ENCODE measurements around the gene PRKCA. TPM values are rescaled to one million over a fixed set of nuclear protein-coding genes. Genes with fewer than 3 reads are reported as not detected.
A peak's percentile ranks its signal among the peaks of the same experiment; 100 is the strongest.

Gene PRKCA
- total and polyA plus RNA-seq, 3 experiments from 2014 or later, result 1.8 to 74.1 (median 73.9) TPM

- H3K27me3 Mint-ChIP-seq, result no peaks in the 10 kb centered on the region
- peaks cover 11 to 24% (median 16%) of the 10 kb centered on the region in 3 donors for H3K4me1 Mint-ChIP-seq
- no peak overlapping the region for H3K4me3 Mint-ChIP-seq
- Histone ChIP-seq H3K27ac (ENCODE audit: low read depth, low read length) (no peak overlapping the region), H3K27me3 (ENCODE audit: insufficient read depth, low read length, poor library complexity, severe bottlenecking) (no peaks in the 10 kb centered on the region), H3K4me1 (ENCODE audit: insufficient read depth, low read length) (peaks cover 19% of the 10 kb centered on the region), H3K9me3 (ENCODE audit: low read length) (no peaks in the 10 kb centered on the region), H3K4me3 (ENCODE audit: low read length) (no peak overlapping the region), H3K36me3 (ENCODE audit: insufficient read depth, low read length) (no peaks in the 10 kb centered on the region)
- no peaks in the 10 kb centered on the region for H3K9me3 Mint-ChIP-seq
- no peaks in the 10 kb centered on the region for H3K36me3 Mint-ChIP-seq
- peak overlapping the region in 1 of 8 donors; percentile 91 for H3K27ac Mint-ChIP-seq
- no peak for DNase-seq
- POLR2A ChIA-PET, result no interaction called here
- CTCF ChIA-PET, result interaction anchor here (1.2 kb wide), 1 partner anchor 15 kb away, joined by 3 read pairs; no protein-coding TSS in a partner anchor
Measured at GRCh38 chr17:66281661-66282369, 20.6 kb upstream of the PRKCA start.

- H3K9me3 Mint-ChIP-seq, result no peaks in the 10 kb centered on the region
- H3K4me3 Mint-ChIP-seq, result no peak overlapping the region
- no peak overlapping the region for H3K4me3 ChIP-seq (ENCODE audit: low read length)
- no peaks in the 10 kb centered on the region for H3K36me3 Mint-ChIP-seq
- peak overlapping the region in 2 of 8 donors; percentile 24 to 78 for H3K27ac Mint-ChIP-seq
- peaks cover 0 to 3% of the 10 kb centered on the region in 2 donors for H3K27me3 Mint-ChIP-seq
- H3K9me3 ChIP-seq (ENCODE audit: low read length), result no peaks in the 10 kb centered on the region
- no peak for DNase-seq
- peaks cover 19% of the 10 kb centered on the region for H3K4me1 ChIP-seq (ENCODE audit: insufficient read depth, low read length)
- H3K27ac ChIP-seq (ENCODE audit: low read depth, low read length), result no peak overlapping the region
- no peaks in the 10 kb centered on the region for H3K27me3 ChIP-seq (ENCODE audit: insufficient read depth, low read length, poor library complexity, severe bottlenecking)
- H3K4me1 Mint-ChIP-seq, result peaks cover 14 to 29% (median 20%) of the 10 kb centered on the region in 3 donors
- POLR2A ChIA-PET, result no interaction called here
- no peaks in the 10 kb centered on the region for H3K36me3 ChIP-seq (ENCODE audit: insufficient read depth, low read length)
- CTCF ChIA-PET, result no interaction called here
Measured at GRCh38 chr17:66283296-66283934, 19.0 kb upstream of the PRKCA start.

GRCh38 chr17:66283971-66284370 lies 18.4 kb upstream of the PRKCA start:
- no peak overlapping the region for H3K27ac ChIP-seq (ENCODE audit: low read depth, low read length)
- Mint-ChIP-seq H3K36me3 (no peaks in the 10 kb centered on the region), H3K4me3 (peak overlapping the region in 1 of 7 donors; percentile 29), H3K9me3 (no peaks in the 10 kb centered on the region), H3K4me1 (peaks cover 14 to 29% (median 20%) of the 10 kb centered on the region in 3 donors), H3K27me3 (peaks cover 0 to 3% of the 10 kb centered on the region in 2 donors), H3K27ac (peak overlapping the region in 6 of 8 donors; percentile 26 to 81 (median 70))
- no peak overlapping the region for H3K4me3 ChIP-seq (ENCODE audit: low read length)
- no peaks in the 10 kb centered on the region for H3K9me3 ChIP-seq (ENCODE audit: low read length)
- H3K36me3 ChIP-seq (ENCODE audit: insufficient read depth, low read length), result no peaks in the 10 kb centered on the region
- no peaks in the 10 kb centered on the region for H3K27me3 ChIP-seq (ENCODE audit: insufficient read depth, low read length, poor library complexity, severe bottlenecking)
- CTCF ChIA-PET, result no interaction called here
- no peak for DNase-seq
- POLR2A ChIA-PET, result no interaction called here
- peaks cover 19% of the 10 kb centered on the region for H3K4me1 ChIP-seq (ENCODE audit: insufficient read depth, low read length)

- POLR2A ChIA-PET, result interaction anchor here (0.5 kb wide), 1 partner anchor 88 kb away, joined by 4 read pairs; no protein-coding TSS in a partner anchor
- Mint-ChIP-seq H3K27me3 (peaks cover 0 to 3% of the 10 kb centered on the region in 2 donors), H3K36me3 (no peaks in the 10 kb centered on the region), H3K4me3 (peak overlapping the region in 5 of 7 donors; percentile 15 to 67 (median 27)), H3K4me1 (peaks cover 14 to 31% (median 22%) of the 10 kb centered on the region in 3 donors), H3K27ac (peak overlapping the region in 3 of 8 donors; percentile 17 to 61 (median 40)), H3K9me3 (no peaks in the 10 kb centered on the region)
- CTCF ChIA-PET, result no interaction called here
- Histone ChIP-seq H3K36me3 (ENCODE audit: insufficient read depth, low read length) (no peaks in the 10 kb centered on the region), H3K4me1 (ENCODE audit: insufficient read depth, low read length) (peaks cover 19% of the 10 kb centered on the region), H3K4me3 (ENCODE audit: low read length) (no peak overlapping the region), H3K27me3 (ENCODE audit: insufficient read depth, low read length, poor library complexity, severe bottlenecking) (no peaks in the 10 kb centered on the region), H3K9me3 (ENCODE audit: low read length) (no peaks in the 10 kb centered on the region), H3K27ac (ENCODE audit: low read depth, low read length) (no peak overlapping the region)
- DNase-seq, result no peak
Measured at GRCh38 chr17:66285149-66285548, 17.3 kb upstream of the PRKCA start.

GRCh38 chr17:66287911-66288310 lies 14.5 kb upstream of the PRKCA start:
- DNase-seq, result no peak
- Mint-ChIP-seq H3K27me3 (peaks cover 0 to 3% of the 10 kb centered on the region in 2 donors), H3K4me1 (peaks cover 14 to 33% (median 23%) of the 10 kb centered on the region in 3 donors), H3K9me3 (no peaks in the 10 kb centered on the region), H3K4me3 (peak overlapping the region in 1 of 7 donors; percentile 46), H3K36me3 (no peaks in the 10 kb centered on the region), H3K27ac (peak overlapping the region in 2 of 8 donors; percentile 1 to 24)
- ChIA-PET POLR2A (interaction anchor here (0.6 kb wide), 2 partner anchors 22 to 96 kb away, joined by 3 to 5 read pairs; no protein-coding TSS in a partner anchor), CTCF (interaction anchor here (0.7 kb wide), 1 partner anchor 16 kb away, joined by 3 read pairs; no protein-coding TSS in a partner anchor)
- Histone ChIP-seq H3K4me3 (ENCODE audit: low read length) (no peak overlapping the region), H3K27me3 (ENCODE audit: insufficient read depth, low read length, poor library complexity, severe bottlenecking) (no peaks in the 10 kb centered on the region), H3K4me1 (ENCODE audit: insufficient read depth, low read length) (peaks cover 19% of the 10 kb centered on the region), H3K27ac (ENCODE audit: low read depth, low read length) (no peak overlapping the region), H3K36me3 (ENCODE audit: insufficient read depth, low read length) (no peaks in the 10 kb centered on the region), H3K9me3 (ENCODE audit: low read length) (no peaks in the 10 kb centered on the region)

GRCh38 chr17:66290101-66290722 lies 12.2 kb upstream of the PRKCA start:
- peaks cover 15% of the 10 kb centered on the region for H3K4me1 ChIP-seq (ENCODE audit: insufficient read depth, low read length)
- ChIA-PET CTCF (no interaction called here), POLR2A (interaction anchor here (0.6 kb wide), 1 partner anchor 22 kb away, joined by 6 read pairs; no protein-coding TSS in a partner anchor)
- H3K4me3 Mint-ChIP-seq, result no peak overlapping the region
- H3K27ac Mint-ChIP-seq, result no peak overlapping the region
- H3K4me3 ChIP-seq (ENCODE audit: low read length), result no peak overlapping the region
- H3K27me3 Mint-ChIP-seq, result peaks cover 0 to 3% of the 10 kb centered on the region in 2 donors
- no peak overlapping the region for H3K27ac ChIP-seq (ENCODE audit: low read depth, low read length)
- peak in 1 of 5 donors; percentile 31 for DNase-seq
- no peaks in the 10 kb centered on the region for H3K9me3 ChIP-seq (ENCODE audit: low read length)
- peaks cover 15 to 24% (median 19%) of the 10 kb centered on the region in 3 donors for H3K4me1 Mint-ChIP-seq
- no peaks in the 10 kb centered on the region for H3K36me3 ChIP-seq (ENCODE audit: insufficient read depth, low read length)
- no peaks in the 10 kb centered on the region for H3K9me3 Mint-ChIP-seq
- H3K27me3 ChIP-seq (ENCODE audit: insufficient read depth, low read length, poor library complexity, severe bottlenecking), result no peaks in the 10 kb centered on the region
- H3K36me3 Mint-ChIP-seq, result no peaks in the 10 kb centered on the region

GRCh38 chr17:66292353-66292752 lies 10.1 kb upstream of the PRKCA start:
- no peak overlapping the region for H3K4me3 ChIP-seq (ENCODE audit: low read length)
- H3K36me3 ChIP-seq (ENCODE audit: insufficient read depth, low read length), result no peaks in the 10 kb centered on the region
- H3K4me3 Mint-ChIP-seq, result no peak overlapping the region
- H3K36me3 Mint-ChIP-seq, result no peaks in the 10 kb centered on the region
- H3K4me1 ChIP-seq (ENCODE audit: insufficient read depth, low read length), result no peaks in the 10 kb centered on the region
- H3K4me1 Mint-ChIP-seq, result peaks cover 3 to 5% (median 4%) of the 10 kb centered on the region in 3 donors
- H3K27ac Mint-ChIP-seq, result no peak overlapping the region
- ChIA-PET POLR2A (no interaction called here), CTCF (no interaction called here)
- no peak overlapping the region for H3K27ac ChIP-seq (ENCODE audit: low read depth, low read length)
- peaks cover 2 to 3% of the 10 kb centered on the region in 2 donors for H3K27me3 Mint-ChIP-seq
- no peaks in the 10 kb centered on the region for H3K27me3 ChIP-seq (ENCODE audit: insufficient read depth, low read length, poor library complexity, severe bottlenecking)
- no peaks in the 10 kb centered on the region for H3K9me3 ChIP-seq (ENCODE audit: low read length)
- no peak for DNase-seq
- no peaks in the 10 kb centered on the region for H3K9me3 Mint-ChIP-seq

Data from CD8-positive, alpha-beta memory T cell (primary cell).